ENCODE measurements around the gene CMTM4. TPM values are rescaled to one million over a fixed set of nuclear protein-coding genes. Genes with fewer than 3 reads are reported as not detected.

Gene CMTM4
- total RNA-seq, 1 donor from 2014 or later: 11.3 TPM

DNA sequence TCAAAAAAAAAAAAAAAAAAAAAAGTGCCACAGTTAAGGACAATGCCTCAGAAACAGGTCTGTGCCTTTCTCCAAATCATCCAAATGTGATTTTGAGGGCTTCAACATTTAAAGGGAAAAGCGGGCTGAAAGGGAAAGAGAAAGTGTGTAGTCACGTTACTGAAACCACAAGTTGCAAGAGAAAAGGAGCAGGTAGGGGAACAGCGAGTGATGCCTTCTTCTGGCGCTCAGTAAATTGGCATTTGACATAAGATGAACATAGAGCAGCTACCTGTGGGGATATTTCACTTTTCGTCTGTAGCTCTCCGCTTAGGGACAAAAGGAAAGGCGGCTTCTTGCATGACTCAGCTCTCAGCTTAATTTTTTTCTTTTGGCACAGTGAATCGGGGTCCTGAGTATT lies 106.2 kb downstream of the CMTM4 start:
- H3K9me3 ChIP-seq (replicated peaks): no peaks in the 10 kb centered on the region
- H3K36me3 ChIP-seq: no peaks in the 10 kb centered on the region
- intact Hi-C loops (cut with micrococcal nuclease): no loop called here
- H3K27me3 ChIP-seq (ENCODE audit: low read depth): no peaks in the 10 kb centered on the region
- H3K4me3 ChIP-seq: no peak overlapping the region
- no peak overlapping the region for H3K27ac ChIP-seq (replicated peaks)
- DNase-seq: no peak
- H3K4me1 ChIP-seq: peaks cover 8% of the 10 kb centered on the region
- TF ChIP-seq, protein P1, sequence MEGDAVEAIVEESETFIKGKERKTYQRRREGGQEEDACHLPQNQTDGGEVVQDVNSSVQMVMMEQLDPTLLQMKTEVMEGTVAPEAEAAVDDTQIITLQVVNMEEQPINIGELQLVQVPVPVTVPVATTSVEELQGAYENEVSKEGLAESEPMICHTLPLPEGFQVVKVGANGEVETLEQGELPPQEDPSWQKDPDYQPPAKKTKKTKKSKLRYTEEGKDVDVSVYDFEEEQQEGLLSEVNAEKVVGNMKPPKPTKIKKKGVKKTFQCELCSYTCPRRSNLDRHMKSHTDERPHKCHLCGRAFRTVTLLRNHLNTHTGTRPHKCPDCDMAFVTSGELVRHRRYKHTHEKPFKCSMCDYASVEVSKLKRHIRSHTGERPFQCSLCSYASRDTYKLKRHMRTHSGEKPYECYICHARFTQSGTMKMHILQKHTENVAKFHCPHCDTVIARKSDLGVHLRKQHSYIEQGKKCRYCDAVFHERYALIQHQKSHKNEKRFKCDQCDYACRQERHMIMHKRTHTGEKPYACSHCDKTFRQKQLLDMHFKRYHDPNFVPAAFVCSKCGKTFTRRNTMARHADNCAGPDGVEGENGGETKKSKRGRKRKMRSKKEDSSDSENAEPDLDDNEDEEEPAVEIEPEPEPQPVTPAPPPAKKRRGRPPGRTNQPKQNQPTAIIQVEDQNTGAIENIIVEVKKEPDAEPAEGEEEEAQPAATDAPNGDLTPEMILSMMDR (IDR thresholded peaks at IDR 0.05; ENCODE audit: borderline replicate concordance): no peak

DNA sequence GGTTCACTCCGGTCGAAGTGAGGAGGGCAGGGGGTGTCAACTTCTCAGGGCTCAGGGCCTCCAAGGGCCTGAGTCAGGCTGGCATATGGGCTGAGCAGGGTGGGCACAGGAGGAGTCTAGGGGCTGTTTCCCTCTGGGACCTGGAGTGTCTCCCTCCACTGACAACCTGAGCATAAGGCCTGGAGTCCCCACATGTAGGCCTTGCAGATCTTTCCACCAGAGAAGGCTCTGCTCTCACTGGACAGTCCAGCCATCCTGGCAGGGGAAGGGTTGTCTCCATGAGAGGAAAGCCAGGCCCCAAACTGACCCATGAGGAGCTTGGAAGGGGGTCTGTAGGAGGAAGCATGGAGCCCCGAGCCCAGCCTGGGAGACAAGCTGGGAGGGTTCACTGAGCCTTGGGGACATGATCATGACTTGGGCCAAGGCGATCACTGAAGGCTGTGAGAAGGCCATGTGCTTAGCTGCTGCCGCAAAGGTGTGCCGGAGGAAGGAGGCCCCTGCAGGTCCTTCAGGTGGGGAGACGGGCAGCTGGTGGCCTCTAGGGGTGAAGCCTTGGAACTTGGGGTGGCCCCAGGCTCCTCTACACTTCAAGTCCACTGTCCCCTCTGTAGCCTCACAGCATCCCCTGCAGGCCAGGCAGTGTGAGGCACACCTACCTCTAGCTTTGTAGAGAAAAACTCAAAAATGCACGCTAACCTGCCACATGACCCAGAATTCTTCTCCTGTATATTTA lies 107.4 kb downstream of the CMTM4 start:
- intact Hi-C loops (cut with micrococcal nuclease): no loop called here
- peaks cover 10% of the 10 kb centered on the region for H3K4me1 ChIP-seq
- no peak overlapping the region for H3K27ac ChIP-seq (replicated peaks)
- no peaks in the 10 kb centered on the region for H3K9me3 ChIP-seq (replicated peaks)
- no peaks in the 10 kb centered on the region for H3K27me3 ChIP-seq (ENCODE audit: low read depth)
- DNase-seq: no peak
- TF ChIP-seq, protein P1 (IDR thresholded peaks at IDR 0.05; ENCODE audit: borderline replicate concordance): peak; percentile 59
- H3K4me3 ChIP-seq: no peak overlapping the region
- no peaks in the 10 kb centered on the region for H3K36me3 ChIP-seq

- intact Hi-C loops (cut with micrococcal nuclease): no loop called here
- TF ChIP-seq, protein P1 (IDR thresholded peaks at IDR 0.05; ENCODE audit: borderline replicate concordance): no peak
- Histone ChIP-seq H3K4me1 (peaks cover 10% of the 10 kb centered on the region), H3K27ac (replicated peaks) (no peak overlapping the region), H3K4me3 (peak overlapping the region; percentile 38), H3K36me3 (no peaks in the 10 kb centered on the region), H3K9me3 (replicated peaks) (no peaks in the 10 kb centered on the region), H3K27me3 (ENCODE audit: low read depth) (no peaks in the 10 kb centered on the region)
- no peak for DNase-seq
These were observed 108.5 kb downstream of the CMTM4 start for GRCh38 chr16:66587881-66588600.

- Histone ChIP-seq H3K27me3 (ENCODE audit: low read depth) (no peaks in the 10 kb centered on the region), H3K36me3 (no peaks in the 10 kb centered on the region), H3K4me3 (no peak overlapping the region), H3K4me1 (peaks cover 10% of the 10 kb centered on the region), H3K9me3 (replicated peaks) (no peaks in the 10 kb centered on the region), H3K27ac (replicated peaks) (no peak overlapping the region)
- no peak for DNase-seq
- intact Hi-C loops (cut with micrococcal nuclease): no loop called here
- TF ChIP-seq, protein P1 (IDR thresholded peaks at IDR 0.05; ENCODE audit: borderline replicate concordance): no peak
These were observed 110.9 kb downstream of the CMTM4 start for GRCh38 chr16:66585481-66586239.

- Histone ChIP-seq H3K27ac (replicated peaks) (no peak overlapping the region), H3K4me1 (peaks cover 32% of the 10 kb centered on the region), H3K9me3 (replicated peaks) (no peaks in the 10 kb centered on the region), H3K27me3 (ENCODE audit: low read depth) (peaks cover 29% of the 10 kb centered on the region), H3K36me3 (no peaks in the 10 kb centered on the region), H3K4me3 (no peak overlapping the region)
- TF ChIP-seq, protein P1 (IDR thresholded peaks at IDR 0.05; ENCODE audit: borderline replicate concordance): no peak
- DNase-seq: no peak
- intact Hi-C loops (cut with micrococcal nuclease): no loop called here
These were observed 115.1 kb downstream of the CMTM4 start for GRCh38 chr16:66581246-66581952.

Data from left ventricle myocardium inferior (tissue), 1 donor.